ENCODE data around the gene PZP. TPM values are rescaled to one million over a fixed set of nuclear protein-coding genes. Genes with fewer than 3 reads are reported as not detected.
"Not testable (repeated sequence)": the region's sequence is repeated elsewhere in the genome, so short reads cannot be mapped to it uniquely, and the experiment has no call there.

The PZP gene
- total RNA-seq, 2 experiments from 2014 or later, result not detected

DNA sequence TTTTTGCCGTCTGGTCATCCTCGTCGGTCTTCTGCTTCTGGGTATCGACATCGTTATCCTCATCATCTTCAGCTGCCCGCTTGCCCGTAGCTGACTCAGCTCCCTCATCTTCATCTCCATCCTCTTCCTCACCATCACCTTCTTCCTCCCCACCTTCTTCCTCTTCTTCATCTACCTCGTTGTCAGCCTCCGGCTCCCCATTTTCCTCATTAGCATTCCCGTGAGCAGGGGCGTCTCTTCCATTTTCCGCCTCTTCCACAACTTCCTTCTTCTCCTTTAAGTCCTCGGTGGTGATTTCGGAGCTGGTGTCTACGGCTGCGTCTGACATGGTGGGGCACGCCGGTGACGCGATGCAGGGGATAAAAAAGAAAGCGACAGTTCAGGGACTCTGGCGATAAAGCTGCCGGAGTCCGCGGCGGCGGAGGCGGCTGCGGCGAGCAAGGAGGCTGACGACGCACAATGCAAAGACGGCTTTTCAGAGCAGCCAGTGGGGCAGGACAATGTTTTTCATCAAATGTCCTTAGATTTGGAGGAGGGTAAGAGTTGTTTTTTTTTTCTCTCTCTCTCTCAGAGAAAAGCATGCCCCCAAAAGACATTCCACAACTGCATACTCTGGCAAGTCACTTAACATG, 31.9 kb upstream of the PZP start:
- peaks cover 16% of the 10 kb centered on the region for H3K27me3 Mint-ChIP-seq (ENCODE audit: low read depth)
- H3K27ac Mint-ChIP-seq, result peak overlapping the region; percentile 22
- intact Hi-C loops (cut with micrococcal nuclease), result loop anchor here (5.0 to 10.0 kb wide), 3 partner anchors 385 to 702 kb away; no protein-coding TSS in a partner anchor
- DNase-seq, result peak; percentile 31
- H3K36me3 Mint-ChIP-seq (ENCODE audit: low read depth); CTCF ChIA-PET; H3K9me3 Mint-ChIP-seq: not testable (repeated sequence)
- H3K4me3 Mint-ChIP-seq, result peak overlapping the region; percentile 72
- peaks cover 34% of the 10 kb centered on the region for H3K4me1 Mint-ChIP-seq (ENCODE audit: low read depth)

DNA sequence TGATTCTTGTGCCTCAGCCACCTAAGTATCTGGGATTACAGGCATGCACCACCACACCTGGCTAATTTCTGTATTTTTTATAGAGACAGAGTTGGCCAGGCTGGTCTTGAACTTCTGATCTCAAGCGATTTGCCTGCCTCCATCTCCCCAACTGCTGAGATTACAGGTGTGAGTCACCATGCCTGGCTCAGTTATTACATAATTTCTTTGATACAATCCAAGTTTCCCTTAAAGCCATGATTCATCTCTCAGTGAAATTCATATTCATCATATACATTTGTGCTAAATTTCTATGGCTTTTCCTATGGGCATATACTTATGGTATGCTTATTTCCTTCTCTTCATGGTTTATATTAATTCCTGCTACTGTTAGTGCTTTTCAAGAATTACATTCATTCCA, 29.1 kb upstream of the PZP start:
- Mint-ChIP-seq H3K4me3 (no peak overlapping the region), H3K4me1 (ENCODE audit: low read depth) (peaks cover 17% of the 10 kb centered on the region), H3K9me3 (no peaks in the 10 kb centered on the region), H3K27me3 (ENCODE audit: low read depth) (peaks cover 16% of the 10 kb centered on the region), H3K36me3 (ENCODE audit: low read depth) (peaks cover 5% of the 10 kb centered on the region), H3K27ac (no peak overlapping the region)
- CTCF ChIA-PET, result no interaction called here
- intact Hi-C loops (cut with micrococcal nuclease), result no loop called here
- peak; percentile 14 for DNase-seq

DNA sequence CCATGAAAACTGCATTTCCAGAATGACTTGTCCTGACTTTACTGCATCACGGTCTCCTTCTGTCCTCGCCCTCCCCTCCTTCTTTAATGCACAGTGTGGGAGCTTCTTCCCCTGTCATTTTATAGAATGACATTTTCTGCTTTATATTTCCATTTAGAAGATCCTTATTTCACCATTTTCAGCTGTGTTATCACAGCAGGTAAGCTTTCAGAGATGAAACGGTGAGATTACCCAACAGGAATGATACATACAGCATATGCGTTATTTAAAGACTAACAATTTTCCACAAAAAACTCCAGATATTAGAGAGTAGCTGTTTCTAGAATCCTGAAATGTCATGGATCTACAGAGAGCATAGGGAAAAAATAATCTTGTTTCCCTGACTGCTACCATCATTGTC, 27.3 kb upstream of the PZP start:
- peaks cover 5% of the 10 kb centered on the region for H3K36me3 Mint-ChIP-seq (ENCODE audit: low read depth)
- H3K27me3 Mint-ChIP-seq (ENCODE audit: low read depth), result peaks cover 11% of the 10 kb centered on the region
- H3K4me3 Mint-ChIP-seq, result no peak overlapping the region
- intact Hi-C loops (cut with micrococcal nuclease), result no loop called here
- H3K4me1 Mint-ChIP-seq (ENCODE audit: low read depth), result peaks cover 14% of the 10 kb centered on the region
- CTCF ChIA-PET, result interaction anchor here (1.4 kb wide), 1 partner anchor 171 kb away, joined by 3 read pairs; no protein-coding TSS in a partner anchor
- H3K9me3 Mint-ChIP-seq, result no peaks in the 10 kb centered on the region
- no peak overlapping the region for H3K27ac Mint-ChIP-seq
- no peak for DNase-seq

GRCh38 chr12:9227950-9228349, 19.8 kb upstream of the PZP start:
- Mint-ChIP-seq H3K9me3 (peaks cover 3% of the 10 kb centered on the region), H3K4me1 (ENCODE audit: low read depth) (no peaks in the 10 kb centered on the region), H3K27me3 (ENCODE audit: low read depth) (no peaks in the 10 kb centered on the region), H3K36me3 (ENCODE audit: low read depth) (peaks cover 2% of the 10 kb centered on the region), H3K4me3 (no peak overlapping the region), H3K27ac (no peak overlapping the region)
- intact Hi-C loops (cut with micrococcal nuclease), result no loop called here
- DNase-seq, result no peak
- CTCF ChIA-PET, result no interaction called here

DNA sequence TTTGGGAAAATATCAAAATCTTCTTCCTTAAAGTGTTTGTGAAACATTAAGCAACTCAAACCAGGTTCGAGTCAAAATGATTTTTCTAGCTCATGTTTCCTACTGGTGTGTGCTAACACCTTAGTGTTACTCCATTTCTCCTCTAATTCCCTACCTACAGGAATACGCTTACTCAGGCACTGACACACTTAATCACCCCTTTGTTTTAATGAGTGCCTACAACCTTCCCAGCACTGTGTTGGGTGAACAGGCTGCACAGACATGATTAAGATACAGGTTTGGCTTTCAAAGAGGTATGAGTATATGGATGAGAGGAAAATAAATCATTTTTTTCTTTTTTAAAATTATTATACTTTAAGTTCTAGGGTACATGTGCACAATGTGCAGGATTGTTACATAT, 15.6 kb upstream of the PZP start:
- H3K4me1 Mint-ChIP-seq (ENCODE audit: low read depth), result no peaks in the 10 kb centered on the region
- no peak overlapping the region for H3K4me3 Mint-ChIP-seq
- H3K9me3 Mint-ChIP-seq, result peaks cover 3% of the 10 kb centered on the region
- intact Hi-C loops (cut with micrococcal nuclease), result no loop called here
- no peak overlapping the region for H3K27ac Mint-ChIP-seq
- H3K27me3 Mint-ChIP-seq (ENCODE audit: low read depth), result no peaks in the 10 kb centered on the region
- H3K36me3 Mint-ChIP-seq (ENCODE audit: low read depth), result peaks cover 2% of the 10 kb centered on the region
- DNase-seq, result no peak
- CTCF ChIA-PET, result no interaction called here

GRCh38 chr12:9221483-9221882, 13.3 kb upstream of the PZP start:
- Mint-ChIP-seq H3K27me3 (ENCODE audit: low read depth) (no peaks in the 10 kb centered on the region), H3K27ac (no peak overlapping the region), H3K9me3 (peaks cover 3% of the 10 kb centered on the region), H3K4me3 (no peak overlapping the region), H3K36me3 (ENCODE audit: low read depth) (peaks cover 2% of the 10 kb centered on the region), H3K4me1 (ENCODE audit: low read depth) (no peaks in the 10 kb centered on the region)
- DNase-seq, result no peak
- intact Hi-C loops (cut with micrococcal nuclease), result no loop called here
- CTCF ChIA-PET, result no interaction called here

GRCh38 chr12:9221011-9221410, 12.8 kb upstream of the PZP start:
- intact Hi-C loops (cut with micrococcal nuclease); H3K27me3 Mint-ChIP-seq (ENCODE audit: low read depth); CTCF ChIA-PET; H3K4me3 Mint-ChIP-seq; H3K9me3 Mint-ChIP-seq; H3K27ac Mint-ChIP-seq; H3K4me1 Mint-ChIP-seq (ENCODE audit: low read depth); DNase-seq; H3K36me3 Mint-ChIP-seq (ENCODE audit: low read depth): not testable (repeated sequence)

- H3K27ac Mint-ChIP-seq, result no peak overlapping the region
- H3K4me1 Mint-ChIP-seq (ENCODE audit: low read depth), result no peaks in the 10 kb centered on the region
- CTCF ChIA-PET, result no interaction called here
- H3K36me3 Mint-ChIP-seq (ENCODE audit: low read depth), result no peaks in the 10 kb centered on the region
- no peak for DNase-seq
- intact Hi-C loops (cut with micrococcal nuclease), result no loop called here
- no peak overlapping the region for H3K4me3 Mint-ChIP-seq
- no peaks in the 10 kb centered on the region for H3K27me3 Mint-ChIP-seq (ENCODE audit: low read depth)
- H3K9me3 Mint-ChIP-seq, result no peaks in the 10 kb centered on the region
These were observed 6.3 kb upstream of the PZP start for GRCh38 chr12:9214534-9214933.

GRCh38 chr12:9211687-9212086, 3.5 kb upstream of the PZP start:
- Mint-ChIP-seq H3K27ac (no peak overlapping the region), H3K4me3 (no peak overlapping the region), H3K4me1 (ENCODE audit: low read depth) (no peaks in the 10 kb centered on the region), H3K27me3 (ENCODE audit: low read depth) (no peaks in the 10 kb centered on the region), H3K36me3 (ENCODE audit: low read depth) (no peaks in the 10 kb centered on the region), H3K9me3 (no peaks in the 10 kb centered on the region)
- intact Hi-C loops (cut with micrococcal nuclease), result no loop called here
- CTCF ChIA-PET, result no interaction called here
- no peak for DNase-seq

GRCh38 chr12:9204380-9204779, 3.8 kb downstream of the PZP start:
- CTCF ChIA-PET, result no interaction called here
- intact Hi-C loops (cut with micrococcal nuclease), result no loop called here
- no peak for DNase-seq
- Mint-ChIP-seq H3K27ac (no peak overlapping the region), H3K4me1 (ENCODE audit: low read depth) (no peaks in the 10 kb centered on the region), H3K9me3 (no peaks in the 10 kb centered on the region), H3K36me3 (ENCODE audit: low read depth) (no peaks in the 10 kb centered on the region), H3K4me3 (no peak overlapping the region), H3K27me3 (ENCODE audit: low read depth) (no peaks in the 10 kb centered on the region)

GRCh38 chr12:9198012-9198411, 10.2 kb downstream of the PZP start:
- Mint-ChIP-seq H3K36me3 (ENCODE audit: low read depth) (no peaks in the 10 kb centered on the region), H3K4me3 (no peak overlapping the region), H3K27ac (no peak overlapping the region), H3K27me3 (ENCODE audit: low read depth) (no peaks in the 10 kb centered on the region), H3K4me1 (ENCODE audit: low read depth) (no peaks in the 10 kb centered on the region), H3K9me3 (no peaks in the 10 kb centered on the region)
- no peak for DNase-seq
- intact Hi-C loops (cut with micrococcal nuclease), result no loop called here
- CTCF ChIA-PET, result no interaction called here

DNA sequence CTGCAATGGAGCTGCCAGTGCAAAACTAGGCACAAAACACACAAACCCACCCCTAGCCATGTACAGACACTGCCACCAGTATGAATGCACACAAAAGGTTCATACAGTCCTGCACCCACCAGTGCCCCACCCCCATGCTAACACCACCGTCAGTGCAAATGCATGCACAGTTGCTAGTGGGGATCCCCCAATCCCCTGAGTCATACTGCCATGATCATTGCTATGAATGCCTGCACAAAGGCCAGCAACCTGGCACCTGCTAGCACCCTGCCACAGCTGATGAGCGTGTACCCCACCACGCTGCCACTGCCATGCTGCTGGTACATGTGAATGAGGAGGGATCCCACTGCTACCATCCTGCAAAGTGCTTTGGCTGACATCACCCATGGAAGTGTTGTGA, 23.9 kb downstream of the PZP start:
- no peak overlapping the region for H3K4me3 Mint-ChIP-seq
- intact Hi-C loops (cut with micrococcal nuclease), result no loop called here
- no peak overlapping the region for H3K27ac Mint-ChIP-seq
- no peaks in the 10 kb centered on the region for H3K4me1 Mint-ChIP-seq (ENCODE audit: low read depth)
- CTCF ChIA-PET, result interaction anchor here (0.9 to 1.3 kb wide), 2 partner anchors 35 to 135 kb away, joined by 3 read pairs; no protein-coding TSS in a partner anchor
- peaks cover 17% of the 10 kb centered on the region for H3K9me3 Mint-ChIP-seq
- H3K36me3 Mint-ChIP-seq (ENCODE audit: low read depth), result peaks cover 8% of the 10 kb centered on the region
- peak; percentile 17 for DNase-seq
- no peaks in the 10 kb centered on the region for H3K27me3 Mint-ChIP-seq (ENCODE audit: low read depth)

DNA sequence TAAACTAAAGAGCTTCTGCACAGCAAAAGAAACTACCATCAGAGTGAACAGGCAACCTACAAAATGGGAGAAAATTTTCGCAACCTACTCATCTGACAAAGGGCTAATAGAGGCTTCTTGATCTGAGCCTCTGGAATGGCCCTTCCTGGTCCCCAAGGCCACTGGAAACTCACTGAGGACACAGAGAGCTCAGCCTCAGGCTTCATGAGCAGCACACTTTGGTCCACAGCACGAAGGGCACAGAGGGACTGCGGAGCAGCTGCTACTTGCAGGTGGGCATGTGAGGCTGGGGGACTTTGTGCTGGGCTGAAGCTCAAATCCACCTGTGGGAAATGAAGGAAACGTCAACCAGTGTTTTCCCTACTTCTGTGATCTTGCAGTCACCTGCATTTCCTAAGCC, 27.4 kb downstream of the PZP start:
- no peak for DNase-seq
- Mint-ChIP-seq H3K36me3 (ENCODE audit: low read depth) (peaks cover 8% of the 10 kb centered on the region), H3K27me3 (ENCODE audit: low read depth) (no peaks in the 10 kb centered on the region), H3K4me3 (no peak overlapping the region), H3K27ac (no peak overlapping the region), H3K4me1 (ENCODE audit: low read depth) (no peaks in the 10 kb centered on the region), H3K9me3 (peaks cover 7% of the 10 kb centered on the region)
- intact Hi-C loops (cut with micrococcal nuclease), result no loop called here
- CTCF ChIA-PET, result no interaction called here

Data from activated naive CD4-positive, alpha-beta T cell treated with anti-CD3 and anti-CD28 coated beads for 36 hours (primary cell).